Testis (tissue), 2 donors: ENCODE data around the gene PIRT.

Experiments used
- POLR2A ChIP-seq: fragments of 450-650 bp; IDR thresholded peaks from one replicate; pipeline ENCODE4 v1.6.1; 2017; ENCODE audit warnings: antibody characterized with exemption, mild to moderate bottlenecking, moderate library complexity
- TF ChIP-seq, protein P1 (sequence below), 3 experiments: fragments of 450-650 bp in 2 of 3; fragments of 200-600 bp in 1 of 3; sonication (generic) in 1 of 3; IDR thresholded peaks; one replicate each; pipeline ENCODE4 v1.5.1; 2016 to 2019; ENCODE audit warnings: antibody characterized with exemption in 3 of 3, mild to moderate bottlenecking in 2 of 3, moderate library complexity in 1 of 3

DNA sequence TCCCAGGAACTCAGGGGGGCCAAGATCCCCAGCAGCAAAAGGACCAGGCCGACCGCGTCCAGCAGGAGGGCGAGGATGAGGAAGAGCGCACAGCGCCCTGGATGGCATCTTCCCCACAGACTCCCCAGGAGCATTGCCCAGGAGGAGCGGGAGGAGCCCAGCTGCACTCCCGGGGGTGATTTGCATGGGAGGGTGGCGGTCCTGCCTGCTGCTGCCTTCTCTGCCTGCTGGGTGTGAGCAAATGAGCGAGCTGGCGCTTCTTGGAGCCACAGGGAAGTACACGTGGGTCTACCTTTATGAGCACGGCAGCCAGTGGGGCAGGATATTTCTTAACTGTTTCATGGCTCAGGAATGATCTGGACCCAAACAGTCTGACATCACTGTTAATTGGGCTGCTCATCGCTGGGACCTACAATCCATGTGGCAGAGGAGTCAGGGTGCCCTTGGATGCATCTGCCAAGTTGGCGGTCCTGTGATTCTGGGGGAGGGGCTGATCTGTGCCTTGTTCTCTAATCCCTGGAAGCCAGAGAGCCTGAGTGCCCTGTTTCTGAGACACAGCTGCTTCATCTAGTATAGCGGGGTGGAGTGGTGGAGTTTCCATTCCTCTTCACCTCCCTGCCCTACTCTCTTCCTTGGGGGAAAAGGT lies 33.9 kb downstream of the PIRT start, which contains the start of gene TMEM238L:
- no peak for TF ChIP-seq POLR2A
- TF ChIP-seq, protein P1, sequence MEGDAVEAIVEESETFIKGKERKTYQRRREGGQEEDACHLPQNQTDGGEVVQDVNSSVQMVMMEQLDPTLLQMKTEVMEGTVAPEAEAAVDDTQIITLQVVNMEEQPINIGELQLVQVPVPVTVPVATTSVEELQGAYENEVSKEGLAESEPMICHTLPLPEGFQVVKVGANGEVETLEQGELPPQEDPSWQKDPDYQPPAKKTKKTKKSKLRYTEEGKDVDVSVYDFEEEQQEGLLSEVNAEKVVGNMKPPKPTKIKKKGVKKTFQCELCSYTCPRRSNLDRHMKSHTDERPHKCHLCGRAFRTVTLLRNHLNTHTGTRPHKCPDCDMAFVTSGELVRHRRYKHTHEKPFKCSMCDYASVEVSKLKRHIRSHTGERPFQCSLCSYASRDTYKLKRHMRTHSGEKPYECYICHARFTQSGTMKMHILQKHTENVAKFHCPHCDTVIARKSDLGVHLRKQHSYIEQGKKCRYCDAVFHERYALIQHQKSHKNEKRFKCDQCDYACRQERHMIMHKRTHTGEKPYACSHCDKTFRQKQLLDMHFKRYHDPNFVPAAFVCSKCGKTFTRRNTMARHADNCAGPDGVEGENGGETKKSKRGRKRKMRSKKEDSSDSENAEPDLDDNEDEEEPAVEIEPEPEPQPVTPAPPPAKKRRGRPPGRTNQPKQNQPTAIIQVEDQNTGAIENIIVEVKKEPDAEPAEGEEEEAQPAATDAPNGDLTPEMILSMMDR (IDR thresholded peaks at IDR 0.05), result no peak
